K562 (cell line): Measurements from ENCODE around the gene MYO9A. TPM values are rescaled to one million over a fixed set of nuclear protein-coding genes. Genes with fewer than 3 reads are reported as not detected.

Experiments used
- ATAC-seq: fragments of 200-7000 bp; cut with Tn5 transposase; 3 replicates; pipeline ENCODE4 v1.9.1; 2020; ENCODE audit warnings: moderate library complexity
- BruUV-seq: library from RNA; stranded (reverse); fragments of 400-500 nt; replicated peaks from 2 replicates; lab custom pipeline; 2021; lab: Mats Ljungman, UMichigan
- CTCF ChIA-PET: fragments of 300-600 bp; formaldehyde crosslinking; extraction: SDS; loops from one replicate; lab custom pipeline; 2021; ENCODE audit warnings: low intra/inter-chr PET ratio; lab: Yijun Ruan, JAX
- POLR2A ChIA-PET: fragments of 300-600, 350-650 bp; sonication (Branson Sonifier 250); formaldehyde crosslinking; extraction: SDS; loops from one replicate; lab custom pipeline; 2021; ENCODE audit warnings: antibody characterized with exemption, inconsistent platforms; lab: Yijun Ruan, JAX
- DNase-seq, 4 experiments: peaks; one replicate each; pipeline versions ENCODE4 v3.0.0 to v3.0.0-alpha.2; 2011 to 2018; ENCODE audit warnings: low spot score in 3 of 4, mixed read lengths in 3 of 4; ENCODE audit errors: extremely low read depth in 1 of 4
- FAIRE-seq: peaks from 2 replicates; lab custom pipeline; 2011; peaks lifted over from hg19 to GRCh38; lab: Jason Lieb, UNC
- H2AFZ ChIP-seq: 2 replicates; pipeline ENCODE4 v1.6.0; 2011; ENCODE audit warnings: low read depth, low read length, control low read depth, inconsistent platforms
- H3K27ac ChIP-seq: fragments of 200-600 bp; 3 replicates; pipeline ENCODE4 v1.8.0; 2011; ENCODE audit warnings: low read depth, mild to moderate bottlenecking, control low read depth, inconsistent platforms, low read length, moderate library complexity, mixed read lengths; ENCODE audit errors: extremely low read depth
- H3K27me3 ChIP-seq, 2 experiments: fragments of 300-600 bp in 1 of 2; 2 replicates in 1 of 2; 3 replicates in 1 of 2; pipeline versions ENCODE4 v1.6.0 to v1.8.0; 2011; ENCODE audit warnings: inconsistent platforms in 2 of 2, low read length in 2 of 2, mild to moderate bottlenecking in 1 of 2, mixed read lengths in 1 of 2, moderate library complexity in 1 of 2; ENCODE audit not compliant: control insufficient read depth in 2 of 2, insufficient read depth in 2 of 2
- H3K36me3 ChIP-seq: fragments of 300-600 bp; 3 replicates; pipeline ENCODE4 v1.8.0; 2011; ENCODE audit warnings: mild to moderate bottlenecking, low read length, inconsistent platforms; ENCODE audit not compliant: control insufficient read depth, insufficient read depth
- H3K4me1 ChIP-seq, 2 experiments: fragments of 200-600 bp in 1 of 2; replicated peaks in 1 of 2; 2 replicates in 1 of 2; 3 replicates in 1 of 2; pipeline versions ENCODE4 v1.5.1 to v1.8.0; 2011; ENCODE audit warnings: inconsistent platforms in 2 of 2, low read length in 2 of 2, mild to moderate bottlenecking in 1 of 2, mixed read lengths in 1 of 2, moderate library complexity in 1 of 2; ENCODE audit not compliant: control insufficient read depth in 2 of 2, insufficient read depth in 2 of 2
- H3K4me2 ChIP-seq: 2 replicates; pipeline ENCODE4 v1.6.1; 2011; ENCODE audit warnings: low read length, control low read depth, inconsistent platforms, mixed read lengths; ENCODE audit not compliant: insufficient read depth
- H3K4me3 ChIP-seq: fragments of 200-600 bp; sonication (generic), shearing (Covaris generic); 2 replicates; pipeline ENCODE4 v1.5.1; 2016; ENCODE audit warnings: control low read depth, inconsistent platforms
- H3K79me2 ChIP-seq: fragments of 200-600 bp; 3 replicates; pipeline ENCODE4 v1.8.0; 2011; ENCODE audit warnings: low read length, inconsistent platforms; ENCODE audit not compliant: control insufficient read depth, insufficient read depth
- H3K9ac ChIP-seq, 2 experiments: 2 replicates each; pipeline versions ENCODE4 v1.6.0 to v1.6.1; 2011; ENCODE audit warnings: low read depth in 2 of 2, low read length in 2 of 2, control low read depth in 1 of 2, inconsistent platforms in 1 of 2, mild to moderate bottlenecking in 1 of 2, mixed read lengths in 1 of 2; ENCODE audit not compliant: insufficient read depth in 1 of 2
- H3K9me1 ChIP-seq: one replicate; pipeline ENCODE4 v1.6.0; 2011; ENCODE audit warnings: inconsistent platforms, mild to moderate bottlenecking, low read length, moderate library complexity; ENCODE audit not compliant: control insufficient read depth, insufficient read depth
- H3K9me3 ChIP-seq: replicated peaks from 2 replicates; pipeline ENCODE4 v1.5.1; 2011; ENCODE audit warnings: low read depth, low read length, inconsistent platforms; ENCODE audit not compliant: control insufficient read depth, insufficient read depth
- H4K20me1 ChIP-seq: replicated peaks from 2 replicates; pipeline ENCODE4 v1.6.1; 2011; ENCODE audit warnings: low read length, inconsistent platforms, mixed read lengths; ENCODE audit not compliant: control insufficient read depth, insufficient read depth
- EWSR1 ChIP-seq: fragments of 450-650 bp; IDR thresholded peaks from 2 replicates; pipeline ENCODE4 v1.6.1; 2018; ENCODE audit warnings: borderline replicate concordance, mild to moderate bottlenecking, low read depth, moderate library complexity; ENCODE audit not compliant: partially characterized antibody
- FOSL1 ChIP-seq: fragments of 200-800 bp; sonication (Bioruptor generic); conservative IDR thresholded peaks from 2 replicates; pipeline ENCODE4 v1.6.1; 2016; ENCODE audit warnings: missing genetic modification characterization, missing compliant biosample characterization
- NBN ChIP-seq: fragments of 450-650 bp; IDR thresholded peaks from 2 replicates; pipeline ENCODE4 v1.6.1; 2016; ENCODE audit warnings: low read depth, mild to moderate bottlenecking
- NR1H2 ChIP-seq: sonication (generic); formaldehyde crosslinking; IDR thresholded peaks from 2 replicates; pipeline ENCODE4 v1.4.0; 2020; ENCODE audit warnings: mild to moderate bottlenecking, missing genetic modification reagents
- TCFL5 ChIP-seq: fragments of 250-450 bp; sonication (Bioruptor Pico); conservative IDR thresholded peaks from 2 replicates; pipeline ENCODE4 v1.6.1; 2021; ENCODE audit warnings: mild to moderate bottlenecking, moderate library complexity, matching md5 sums
- ZKSCAN8 ChIP-seq: fragments of 200-800 bp; sonication (Bioruptor generic); IDR thresholded peaks from 2 replicates; pipeline ENCODE4 v1.6.1; 2016; ENCODE audit warnings: missing genetic modification characterization, missing compliant biosample characterization
- WGBS: fragments of 100-300 bp; shearing (Covaris generic); methylation state at CpG from one replicate; pipeline ENCODE4 v1.1.6; 2016; ENCODE audit warnings: low coverage, mixed read lengths; ENCODE audit not compliant: insufficient coverage; ENCODE audit errors: missing lambda C conversion rate; 5-methylcytosine and 5-hydroxymethylcytosine counted together
- in situ Hi-C: fragments of 300-500 bp; cut with MboI; formaldehyde crosslinking; loops from 4 replicates; pipeline ENCODE4 v1.15.0; 2018; ENCODE audit warnings: inconsistent platforms, mixed read lengths
- intact Hi-C: fragments of 100-400 bp; cut with micrococcal nuclease; formaldehyde crosslinking; loops from 2 replicates; pipeline ENCODE4 v1.14.2; 2022
- polyA plus RNA-seq, 8 experiments: library from polyadenylated mRNA; depleted of rRNA in 4 of 8; stranded (reverse) in 5 of 8; unstranded in 3 of 8; fragments of >200 nt; fragmentation: Nextera tagmentation in 2 of 8; fragmentation: Illumina TruSeq in 1 of 8; extraction: Ambion mirVana in 2 of 8; extraction: Trizol in 1 of 8; gene quantifications; 2 replicates each; pipeline versions ENCODE4 v1.2.1 to v1.2.3, GENCODE V29; 2011 to 2014; ENCODE audit warnings: inconsistent platforms in 1 of 8, missing spikeins in 1 of 8
- total RNA-seq, 7 experiments: library from RNA; depleted of rRNA in 6 of 7; stranded (reverse); fragments of >200 nt in 6 of 7; fragmentation: Illumina TruSeq in 2 of 7; extraction: Trizol in 2 of 7; gene quantifications; 2 replicates each; pipeline versions ENCODE4 v1.2.1 to v1.2.3, GENCODE V29; 2011 to 2021; ENCODE audit warnings: low replicate concordance in 1 of 7
- TF ChIP-seq, protein P1 (sequence below): fragments of 450-650 bp; IDR thresholded peaks from 2 replicates; pipeline ENCODE4 v1.6.1; 2017; ENCODE audit warnings: antibody characterized with exemption
- TF ChIP-seq, protein P2 (sequence below): fragments of 250-450 bp; sonication (Bioruptor Pico); IDR thresholded peaks from 2 replicates; pipeline ENCODE4 v1.8.0; 2021; ENCODE audit warnings: moderate library complexity, mild to moderate bottlenecking, inconsistent platforms

The MYO9A gene
- total and polyA plus RNA-seq, 9 of the 15 experiments (the other 6 are each of a cell fraction or from before 2014, with no cell fraction given): 1.9 to 15.4 (median 5.8) TPM

DNA sequence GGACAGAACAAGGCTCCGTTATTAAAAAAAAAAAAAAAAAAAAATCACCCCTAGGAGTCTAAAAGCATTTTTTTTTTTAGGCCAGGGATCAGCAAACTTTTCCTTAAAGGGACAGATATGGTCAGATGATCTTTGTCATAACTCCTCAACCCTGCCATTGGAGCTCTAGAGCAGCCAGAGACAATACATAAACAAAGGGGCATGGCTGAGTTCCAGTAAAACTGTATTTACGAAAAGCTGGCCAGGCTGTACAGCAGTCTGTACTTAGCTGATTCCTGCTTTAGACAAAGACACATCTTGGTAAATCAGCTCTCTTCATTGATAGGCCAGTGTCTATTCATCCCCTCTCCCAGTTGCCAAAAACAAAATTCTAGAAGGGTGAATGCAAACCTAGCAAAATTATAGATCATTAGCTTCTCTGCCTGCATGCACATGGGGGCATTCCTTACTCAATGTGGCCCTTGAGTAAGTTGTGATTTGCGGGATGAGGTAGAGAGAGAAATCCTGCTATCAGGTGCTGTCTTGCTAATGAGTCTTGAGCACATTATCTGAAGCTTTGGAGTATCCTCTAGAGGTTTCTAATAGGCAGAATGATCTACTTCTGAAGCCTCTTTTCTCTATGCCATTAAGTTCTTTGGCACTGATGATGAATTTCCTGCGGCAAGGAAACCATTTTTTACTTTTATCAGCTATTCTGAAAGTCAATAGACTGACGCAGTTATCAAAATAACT lies 35.5 kb upstream of the MYO9A start:
- no peak for FAIRE-seq
- WGBS: 0% methylated on average over 4 of the region's 5 CpGs

More for the DNA sequence above, 35.5 kb upstream of the MYO9A start:
- Histone ChIP-seq H3K9ac (no peak overlapping the region), H3K9me3 (no peaks in the 10 kb centered on the region), H3K79me2 (no peaks in the 10 kb centered on the region), H2AFZ (no peak overlapping the region), H3K4me2 (no peak overlapping the region), H3K9me1 (no peaks in the 10 kb centered on the region), H3K27me3 (peaks cover 10 to 19% of the 10 kb centered on the region in 2 experiments; a peak in 4 of 5 replicates), H4K20me1 (no peaks in the 10 kb centered on the region; the same call in 1 of the 2 replicates), H3K4me1 (no peaks in the 10 kb centered on the region; a peak in 1 of 5 replicates), H3K4me3 (no peak overlapping the region), H3K27ac (no peak overlapping the region), H3K36me3 (no peaks in the 10 kb centered on the region)
- TF ChIP-seq EWSR1: no peak
- TF ChIP-seq NR1H2: no peak
- TF ChIP-seq, protein P1, sequence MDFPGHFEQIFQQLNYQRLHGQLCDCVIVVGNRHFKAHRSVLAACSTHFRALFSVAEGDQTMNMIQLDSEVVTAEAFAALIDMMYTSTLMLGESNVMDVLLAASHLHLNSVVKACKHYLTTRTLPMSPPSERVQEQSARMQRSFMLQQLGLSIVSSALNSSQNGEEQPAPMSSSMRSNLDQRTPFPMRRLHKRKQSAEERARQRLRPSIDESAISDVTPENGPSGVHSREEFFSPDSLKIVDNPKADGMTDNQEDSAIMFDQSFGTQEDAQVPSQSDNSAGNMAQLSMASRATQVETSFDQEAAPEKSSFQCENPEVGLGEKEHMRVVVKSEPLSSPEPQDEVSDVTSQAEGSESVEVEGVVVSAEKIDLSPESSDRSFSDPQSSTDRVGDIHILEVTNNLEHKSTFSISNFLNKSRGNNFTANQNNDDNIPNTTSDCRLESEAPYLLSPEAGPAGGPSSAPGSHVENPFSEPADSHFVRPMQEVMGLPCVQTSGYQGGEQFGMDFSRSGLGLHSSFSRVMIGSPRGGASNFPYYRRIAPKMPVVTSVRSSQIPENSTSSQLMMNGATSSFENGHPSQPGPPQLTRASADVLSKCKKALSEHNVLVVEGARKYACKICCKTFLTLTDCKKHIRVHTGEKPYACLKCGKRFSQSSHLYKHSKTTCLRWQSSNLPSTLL: no peak
- TF ChIP-seq, protein P2, sequence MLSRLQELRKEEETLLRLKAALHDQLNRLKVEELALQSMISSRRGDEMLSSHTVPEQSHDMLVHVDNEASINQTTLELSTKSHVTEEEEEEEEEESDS (CRISPR knock-in tag): no peak
- TF ChIP-seq ZKSCAN8 (CRISPR knock-in tag): no peak
- TF ChIP-seq NBN: no peak
- TF ChIP-seq FOSL1 (tag): no peak
- TF ChIP-seq TCFL5 (CRISPR knock-in tag): no peak
- in situ Hi-C loops (loop anchor here (5.0 to 10.0 kb wide), 2 partner anchors 346 to 619 kb away; no protein-coding TSS in a partner anchor), intact Hi-C loops (loop anchor here (10.0 kb wide), 1 partner anchor 709 kb away; no protein-coding TSS in a partner anchor)
- no TSS peak for BruUV-seq
- CTCF ChIA-PET: interaction anchor here (1.0 kb wide), 1 partner anchor 410 kb away, joined by 3 read pairs; no protein-coding TSS in a partner anchor
- no peak for ATAC-seq
- POLR2A ChIA-PET: interaction anchor here (0.6 to 0.9 kb wide), 2 partner anchors 11 to 376 kb away, joined by 3 to 4 read pairs; no protein-coding TSS in a partner anchor
- DNase-seq: no peak
